ENCODE data around the gene SEC22C. TPM values are rescaled to one million over a fixed set of nuclear protein-coding genes. Genes with fewer than 3 reads are reported as not detected.

SEC22C gene
- total RNA-seq, 5 donors from 2014 or later (not counting 1 experiment from before 2014, with no cell fraction given), result 50.1 to 71.2 (median 53.6) TPM

DNA sequence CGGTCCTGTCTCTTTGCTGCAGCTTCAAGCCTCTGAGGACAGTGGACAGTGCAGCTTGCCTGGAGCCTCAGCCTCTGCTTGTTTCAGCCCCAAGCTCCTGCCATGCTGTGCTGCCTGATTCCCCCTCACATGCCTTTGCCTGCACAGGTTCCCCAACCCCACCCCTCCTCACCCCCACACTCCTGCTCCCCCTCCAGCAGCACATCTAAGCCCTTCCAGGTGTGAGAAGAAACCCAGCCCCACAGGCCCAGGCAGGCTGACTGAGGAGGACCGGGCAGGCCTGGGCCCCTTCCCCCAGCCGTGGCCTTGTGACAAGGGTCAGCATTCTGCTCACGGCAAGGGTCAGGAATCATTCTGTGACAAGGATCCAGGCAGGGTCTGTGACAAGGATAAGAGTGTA lies 56.6 kb downstream of the SEC22C start:
- no peak overlapping the region for H3K4me3 ChIP-seq (ENCODE audit: control insufficient read depth in 1 of 2, extremely low read depth in 1 of 2, low read length in 1 of 2)
- H3K9me3 Mint-ChIP-seq, result no peaks in the 10 kb centered on the region
- ChIA-PET POLR2A (no interaction called here), CTCF (no interaction called here)
- peaks cover 56 to 76% (median 64%) of the 10 kb centered on the region in 3 donors for H3K4me1 Mint-ChIP-seq
- no peaks in the 10 kb centered on the region for H3K27me3 Mint-ChIP-seq
- H3K27ac ChIP-seq (ENCODE audit: low read length), result no peak overlapping the region
- peaks cover 6 to 7% of the 10 kb centered on the region in 2 donors for H3K36me3 ChIP-seq (ENCODE audit: control insufficient read depth in 2 of 2, extremely low read depth in 1 of 2, insufficient read depth in 1 of 2, low read length in 1 of 2)
- H3K36me3 Mint-ChIP-seq, result peaks cover 27% of the 10 kb centered on the region
- DNase-seq, result no peak
- no peak overlapping the region for H3K4me3 Mint-ChIP-seq
- peaks cover 42 to 66% of the 10 kb centered on the region in 2 experiments for H3K4me1 ChIP-seq (ENCODE audit: control insufficient read depth in 1 of 2, extremely low read depth in 1 of 2, insufficient read depth in 2 of 2, low read length in 2 of 2)
- no peak for ATAC-seq (replicated peaks in 1 of 4)
- no peaks in the 10 kb centered on the region for H3K27me3 ChIP-seq (replicated peaks in 1 of 2; ENCODE audit: control insufficient read depth in 2 of 2, extremely low read depth in 1 of 2, insufficient read depth in 2 of 2, low read length in 1 of 2)
- no peaks in the 10 kb centered on the region for H3K9me3 ChIP-seq
- 90% methylated on average over 4 of the region's 4 CpGs for WGBS (ENCODE audit: insufficient coverage)
- peak overlapping the region; percentile 94 to 97 for H3K27ac Mint-ChIP-seq

DNA sequence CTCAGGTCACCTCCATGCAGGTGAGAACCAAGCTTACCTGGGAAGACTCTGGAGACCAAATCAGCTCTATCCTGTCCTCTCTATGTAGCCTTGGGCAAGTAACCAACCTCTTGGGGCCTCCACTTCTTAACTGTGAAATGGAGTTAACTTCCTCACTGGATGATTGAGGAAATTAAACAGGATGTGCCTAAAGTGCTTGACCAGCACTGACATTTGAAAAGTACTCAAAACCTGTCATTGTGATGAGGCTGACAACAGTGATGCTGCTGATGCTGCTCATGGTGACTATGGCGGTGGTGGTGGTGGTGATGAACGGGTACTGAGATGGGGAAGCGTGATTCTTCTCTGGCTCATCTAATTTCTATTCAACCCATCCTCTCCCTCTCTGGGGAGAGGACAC lies 57.0 kb downstream of the SEC22C start:
- no peaks in the 10 kb centered on the region for H3K27me3 ChIP-seq (replicated peaks in 1 of 2; ENCODE audit: control insufficient read depth in 2 of 2, extremely low read depth in 1 of 2, insufficient read depth in 2 of 2, low read length in 1 of 2)
- peaks cover 42 to 66% of the 10 kb centered on the region in 2 experiments for H3K4me1 ChIP-seq (ENCODE audit: control insufficient read depth in 1 of 2, extremely low read depth in 1 of 2, insufficient read depth in 2 of 2, low read length in 2 of 2)
- Mint-ChIP-seq H3K4me3 (no peak overlapping the region), H3K27me3 (no peaks in the 10 kb centered on the region), H3K4me1 (peaks cover 56 to 76% (median 64%) of the 10 kb centered on the region in 3 donors), H3K9me3 (no peaks in the 10 kb centered on the region), H3K27ac (peak overlapping the region; percentile 94 to 97), H3K36me3 (peaks cover 27% of the 10 kb centered on the region)
- POLR2A ChIA-PET, result interaction anchor here in 1 of 2 donors (0.6 kb wide), 1 partner anchor 64 kb away, joined by 4 read pairs; no protein-coding TSS in a partner anchor
- no peak overlapping the region for H3K4me3 ChIP-seq (ENCODE audit: control insufficient read depth in 1 of 2, extremely low read depth in 1 of 2, low read length in 1 of 2)
- DNase-seq (no peak), ATAC-seq (replicated peaks in 1 of 4) (no peak)
- peaks cover 7 to 9% of the 10 kb centered on the region in 2 donors for H3K36me3 ChIP-seq (ENCODE audit: control insufficient read depth in 2 of 2, extremely low read depth in 1 of 2, insufficient read depth in 1 of 2, low read length in 1 of 2)
- H3K27ac ChIP-seq (ENCODE audit: low read length), result no peak overlapping the region
- no CpG with 5 or more reads among the region's 3 CpGs for WGBS (ENCODE audit: insufficient coverage)
- H3K9me3 ChIP-seq, result no peaks in the 10 kb centered on the region
- CTCF ChIA-PET, result interaction anchor here in 1 of 2 donors (1.0 kb wide), 1 partner anchor 25 kb away, joined by 3 read pairs; no protein-coding TSS in a partner anchor

DNA sequence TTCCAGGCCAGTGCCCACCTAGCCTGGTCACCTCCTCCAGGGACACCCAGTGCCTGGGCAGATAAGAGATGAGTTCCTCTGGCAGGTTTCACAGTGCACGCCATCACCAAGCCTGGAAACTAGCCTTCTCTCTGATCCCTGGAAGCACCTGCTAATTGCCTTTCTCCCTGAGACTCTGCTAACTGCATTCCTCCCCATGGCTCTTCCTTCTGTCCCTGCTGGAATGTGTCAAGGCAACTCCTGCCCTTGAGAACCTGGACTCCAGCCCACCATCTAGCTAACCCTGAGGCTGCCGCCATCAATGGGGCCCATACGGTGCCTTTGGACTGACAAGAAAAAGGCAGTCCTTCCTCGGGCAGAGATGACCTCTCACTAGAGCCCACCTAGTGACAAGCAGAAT lies 60.9 kb downstream of the SEC22C start:
- ChIA-PET CTCF (interaction anchor here in 1 of 2 donors (0.7 to 1.0 kb wide), 2 partner anchors 12 to 14 kb away, joined by 4 read pairs; no protein-coding TSS in a partner anchor), POLR2A (no interaction called here)
- 92% methylated on average over 1 of the region's 4 CpGs for WGBS (ENCODE audit: insufficient coverage)
- H3K27ac ChIP-seq (ENCODE audit: low read length), result peak overlapping the region; percentile 52
- H3K9me3 ChIP-seq, result no peaks in the 10 kb centered on the region
- Mint-ChIP-seq H3K27ac (peak overlapping the region; percentile 96 to 97), H3K4me1 (peaks cover 37 to 57% (median 41%) of the 10 kb centered on the region in 3 donors), H3K9me3 (no peaks in the 10 kb centered on the region), H3K36me3 (peaks cover 27% of the 10 kb centered on the region), H3K4me3 (peak overlapping the region in 1 of 3 donors; percentile 77), H3K27me3 (no peaks in the 10 kb centered on the region)
- H3K4me1 ChIP-seq (ENCODE audit: control insufficient read depth in 1 of 2, extremely low read depth in 1 of 2, insufficient read depth in 2 of 2, low read length in 2 of 2), result peaks cover 15 to 44% of the 10 kb centered on the region in 2 experiments
- H3K4me3 ChIP-seq (ENCODE audit: control insufficient read depth in 1 of 2, extremely low read depth in 1 of 2, low read length in 1 of 2), result no peak overlapping the region
- peaks cover 11 to 14% of the 10 kb centered on the region in 2 donors for H3K36me3 ChIP-seq (ENCODE audit: control insufficient read depth in 2 of 2, extremely low read depth in 1 of 2, insufficient read depth in 1 of 2, low read length in 1 of 2)
- DNase-seq, result no peak
- no peaks in the 10 kb centered on the region for H3K27me3 ChIP-seq (replicated peaks in 1 of 2; ENCODE audit: control insufficient read depth in 2 of 2, extremely low read depth in 1 of 2, insufficient read depth in 2 of 2, low read length in 1 of 2)
- ATAC-seq (replicated peaks in 1 of 4), result no peak

DNA sequence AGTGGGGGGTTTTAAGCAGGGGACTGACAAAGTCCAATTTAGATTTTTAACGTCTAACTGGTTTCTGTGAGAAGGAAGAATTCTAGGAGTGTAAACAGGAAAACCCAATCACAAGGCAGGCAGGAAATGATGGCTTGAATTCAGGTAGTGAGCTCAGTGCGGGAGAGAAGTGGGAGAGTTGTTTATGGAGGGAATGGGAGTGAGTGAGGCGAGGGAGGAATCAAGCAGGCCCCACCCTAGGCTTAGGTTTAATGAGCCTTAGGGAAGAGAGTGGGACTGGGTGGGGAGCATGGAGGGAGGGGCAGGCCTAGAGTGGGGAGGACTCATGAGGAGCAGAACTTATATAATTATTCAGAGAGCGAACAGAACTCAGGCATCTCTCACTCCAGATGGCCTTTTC lies 61.4 kb downstream of the SEC22C start:
- Mint-ChIP-seq H3K27me3 (no peaks in the 10 kb centered on the region), H3K27ac (peak overlapping the region; percentile 96 to 97), H3K4me1 (peaks cover 39 to 56% (median 41%) of the 10 kb centered on the region in 3 donors), H3K36me3 (peaks cover 30% of the 10 kb centered on the region), H3K4me3 (peak overlapping the region in 1 of 3 donors; percentile 77), H3K9me3 (no peaks in the 10 kb centered on the region)
- WGBS (ENCODE audit: insufficient coverage), result 24% methylated on average over 3 of the region's 4 CpGs
- peaks cover 14 to 42% of the 10 kb centered on the region in 2 experiments for H3K4me1 ChIP-seq (ENCODE audit: control insufficient read depth in 1 of 2, extremely low read depth in 1 of 2, insufficient read depth in 2 of 2, low read length in 2 of 2)
- no peaks in the 10 kb centered on the region for H3K27me3 ChIP-seq (replicated peaks in 1 of 2; ENCODE audit: control insufficient read depth in 2 of 2, extremely low read depth in 1 of 2, insufficient read depth in 2 of 2, low read length in 1 of 2)
- ATAC-seq (replicated peaks in 1 of 4), result no peak
- DNase-seq, result no peak
- no peaks in the 10 kb centered on the region for H3K9me3 ChIP-seq
- ChIA-PET POLR2A (no interaction called here), CTCF (interaction anchor here (0.6 to 1.5 kb wide), 3 partner anchors 14 to 29 kb away, joined by 3 to 5 read pairs (median 4); partner anchors contain the start of gene VIPR1 (in 1 of the 2))
- no peak overlapping the region for H3K4me3 ChIP-seq (ENCODE audit: control insufficient read depth in 1 of 2, extremely low read depth in 1 of 2, low read length in 1 of 2)
- H3K36me3 ChIP-seq (ENCODE audit: control insufficient read depth in 2 of 2, extremely low read depth in 1 of 2, insufficient read depth in 1 of 2, low read length in 1 of 2), result peaks cover 11 to 15% of the 10 kb centered on the region in 2 donors
- H3K27ac ChIP-seq (ENCODE audit: low read length), result peak overlapping the region; percentile 52

DNA sequence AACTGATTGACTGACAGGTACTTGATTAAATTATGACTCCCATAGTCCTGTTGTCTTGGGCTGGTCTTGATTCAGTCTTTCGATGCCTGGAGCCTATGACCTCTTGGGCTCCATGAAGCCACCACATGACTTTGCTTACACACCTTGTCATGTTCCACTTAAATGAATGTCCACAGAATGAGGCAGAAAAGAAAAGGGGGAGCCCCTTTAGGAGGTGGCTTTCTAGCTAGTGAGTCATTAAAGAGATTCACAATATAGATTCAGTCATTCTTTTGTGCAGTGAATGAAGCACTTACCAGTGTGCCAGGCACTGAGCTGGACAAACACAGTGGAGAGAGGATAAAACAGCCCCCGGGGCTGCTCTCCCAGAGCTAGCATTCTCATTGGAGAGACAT lies 62.2 kb downstream of the SEC22C start:
- H3K27ac Mint-ChIP-seq, result peak overlapping the region; percentile 96 to 97
- Histone ChIP-seq H3K4me1 (ENCODE audit: control insufficient read depth in 1 of 2, extremely low read depth in 1 of 2, insufficient read depth in 2 of 2, low read length in 2 of 2) (peaks cover 14 to 39% of the 10 kb centered on the region in 2 experiments), H3K27me3 (replicated peaks in 1 of 2; ENCODE audit: control insufficient read depth in 2 of 2, extremely low read depth in 1 of 2, insufficient read depth in 2 of 2, low read length in 1 of 2) (no peaks in the 10 kb centered on the region), H3K9me3 (no peaks in the 10 kb centered on the region), H3K4me3 (ENCODE audit: control insufficient read depth in 1 of 2, extremely low read depth in 1 of 2, low read length in 1 of 2) (no peak overlapping the region), H3K36me3 (ENCODE audit: control insufficient read depth in 2 of 2, extremely low read depth in 1 of 2, insufficient read depth in 1 of 2, low read length in 1 of 2) (peaks cover 11 to 22% of the 10 kb centered on the region in 2 donors), H3K27ac (ENCODE audit: low read length) (peak overlapping the region; percentile 52)
- ChIA-PET CTCF (interaction anchor here in 1 of 2 donors (0.6 to 1.5 kb wide), 2 partner anchors 17 to 28 kb away, joined by 3 to 5 read pairs; partner anchors contain the start of gene VIPR1), POLR2A (no interaction called here)
- H3K9me3 Mint-ChIP-seq, result no peaks in the 10 kb centered on the region
- H3K4me3 Mint-ChIP-seq, result peak overlapping the region; percentile 41 to 77 (median 50)
- no peak for DNase-seq
- no CpG with 5 or more reads among the region's 2 CpGs for WGBS (ENCODE audit: insufficient coverage)
- peak in 3 of 4 experiments; percentile 21 to 43 (median 32) for ATAC-seq (replicated peaks in 1 of 4)
- H3K27me3 Mint-ChIP-seq, result no peaks in the 10 kb centered on the region
- H3K4me1 Mint-ChIP-seq, result peaks cover 34 to 51% (median 41%) of the 10 kb centered on the region in 3 donors
- H3K36me3 Mint-ChIP-seq, result peaks cover 32% of the 10 kb centered on the region

DNA sequence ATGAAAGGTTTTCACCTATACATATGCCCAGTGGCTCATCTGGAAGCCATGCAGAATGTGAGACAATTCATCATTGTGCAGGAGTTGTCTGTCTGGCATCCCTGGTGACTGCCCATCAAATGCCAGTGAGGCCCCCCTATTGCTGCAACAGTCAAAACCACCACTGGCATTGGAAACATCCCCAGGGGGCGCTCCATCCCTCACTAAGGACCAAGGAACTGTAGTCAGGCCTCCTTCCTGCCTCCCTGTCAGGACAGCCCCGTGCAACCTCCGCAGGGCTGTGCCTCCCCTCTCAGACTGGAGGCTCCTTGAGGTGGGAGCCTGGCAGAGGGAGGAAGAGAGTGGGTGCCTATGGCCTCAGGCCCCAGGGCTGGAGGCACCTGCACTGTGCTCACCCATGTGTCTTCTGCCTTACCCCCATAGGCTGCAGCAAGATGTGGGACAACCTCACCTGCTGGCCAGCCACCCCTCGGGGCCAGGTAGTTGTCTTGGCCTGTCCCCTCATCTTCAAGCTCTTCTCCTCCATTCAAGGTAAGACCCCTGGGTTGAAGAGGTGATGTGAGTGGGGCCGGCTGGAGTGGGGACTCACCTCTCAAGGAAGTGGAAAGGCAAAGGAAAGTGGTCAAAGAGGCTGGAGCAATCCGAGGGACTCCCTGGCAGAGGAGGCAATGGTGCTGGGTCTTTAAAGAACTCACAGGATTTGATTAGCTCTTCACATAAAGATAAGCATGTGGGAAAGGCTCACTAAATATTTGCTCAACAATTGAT lies 62.8 kb downstream of the SEC22C start:
- POLR2A ChIA-PET, result no interaction called here
- H3K36me3 Mint-ChIP-seq, result peaks cover 32% of the 10 kb centered on the region
- no peak overlapping the region for H3K4me3 ChIP-seq (ENCODE audit: control insufficient read depth in 1 of 2, extremely low read depth in 1 of 2, low read length in 1 of 2)
- no peaks in the 10 kb centered on the region for H3K27me3 ChIP-seq (replicated peaks in 1 of 2; ENCODE audit: control insufficient read depth in 2 of 2, extremely low read depth in 1 of 2, insufficient read depth in 2 of 2, low read length in 1 of 2)
- peaks cover 33 to 47% (median 40%) of the 10 kb centered on the region in 3 donors for H3K4me1 Mint-ChIP-seq
- H3K9me3 ChIP-seq, result no peaks in the 10 kb centered on the region
- H3K4me1 ChIP-seq (ENCODE audit: control insufficient read depth in 1 of 2, extremely low read depth in 1 of 2, insufficient read depth in 2 of 2, low read length in 2 of 2), result peaks cover 14 to 35% of the 10 kb centered on the region in 2 experiments
- H3K27me3 Mint-ChIP-seq, result no peaks in the 10 kb centered on the region
- H3K4me3 Mint-ChIP-seq, result peak overlapping the region in 1 of 3 donors; percentile 77
- DNase-seq (peak in 24 of 35 experiments; percentile 17 to 63 (median 38)), ATAC-seq (replicated peaks in 1 of 4) (peak in 3 of 4 experiments; percentile 56 to 64 (median 58))
- WGBS (ENCODE audit: insufficient coverage), result 83% methylated on average over 1 of the region's 6 CpGs
- H3K27ac ChIP-seq (ENCODE audit: low read length), result peak overlapping the region; percentile 52
- H3K36me3 ChIP-seq (ENCODE audit: control insufficient read depth in 2 of 2, extremely low read depth in 1 of 2, insufficient read depth in 1 of 2, low read length in 1 of 2), result peaks cover 14 to 25% of the 10 kb centered on the region in 2 donors
- H3K27ac Mint-ChIP-seq, result peak overlapping the region; percentile 96 to 97
- no peaks in the 10 kb centered on the region for H3K9me3 Mint-ChIP-seq
- CTCF ChIA-PET, result interaction anchor here (0.6 to 1.5 kb wide), 3 partner anchors 16 to 94 kb away, joined by 3 to 5 read pairs (median 4); partner anchors contain the start of gene VIPR1 (in 1 of the 2)

Data from T-cell (primary cell).